ENCODE data around the gene TAB3. TPM values are rescaled to one million over a fixed set of nuclear protein-coding genes. Genes with fewer than 3 reads are reported as not detected.

The TAB3 gene, protein sequence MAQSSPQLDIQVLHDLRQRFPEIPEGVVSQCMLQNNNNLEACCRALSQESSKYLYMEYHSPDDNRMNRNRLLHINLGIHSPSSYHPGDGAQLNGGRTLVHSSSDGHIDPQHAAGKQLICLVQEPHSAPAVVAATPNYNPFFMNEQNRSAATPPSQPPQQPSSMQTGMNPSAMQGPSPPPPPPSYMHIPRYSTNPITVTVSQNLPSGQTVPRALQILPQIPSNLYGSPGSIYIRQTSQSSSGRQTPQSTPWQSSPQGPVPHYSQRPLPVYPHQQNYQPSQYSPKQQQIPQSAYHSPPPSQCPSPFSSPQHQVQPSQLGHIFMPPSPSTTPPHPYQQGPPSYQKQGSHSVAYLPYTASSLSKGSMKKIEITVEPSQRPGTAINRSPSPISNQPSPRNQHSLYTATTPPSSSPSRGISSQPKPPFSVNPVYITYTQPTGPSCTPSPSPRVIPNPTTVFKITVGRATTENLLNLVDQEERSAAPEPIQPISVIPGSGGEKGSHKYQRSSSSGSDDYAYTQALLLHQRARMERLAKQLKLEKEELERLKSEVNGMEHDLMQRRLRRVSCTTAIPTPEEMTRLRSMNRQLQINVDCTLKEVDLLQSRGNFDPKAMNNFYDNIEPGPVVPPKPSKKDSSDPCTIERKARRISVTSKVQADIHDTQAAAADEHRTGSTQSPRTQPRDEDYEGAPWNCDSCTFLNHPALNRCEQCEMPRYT
- total RNA-seq, result 10 to 100 TPM; 21.1 to 21.4 TPM
- 7.6 TPM for polyA plus RNA-seq

DNA sequence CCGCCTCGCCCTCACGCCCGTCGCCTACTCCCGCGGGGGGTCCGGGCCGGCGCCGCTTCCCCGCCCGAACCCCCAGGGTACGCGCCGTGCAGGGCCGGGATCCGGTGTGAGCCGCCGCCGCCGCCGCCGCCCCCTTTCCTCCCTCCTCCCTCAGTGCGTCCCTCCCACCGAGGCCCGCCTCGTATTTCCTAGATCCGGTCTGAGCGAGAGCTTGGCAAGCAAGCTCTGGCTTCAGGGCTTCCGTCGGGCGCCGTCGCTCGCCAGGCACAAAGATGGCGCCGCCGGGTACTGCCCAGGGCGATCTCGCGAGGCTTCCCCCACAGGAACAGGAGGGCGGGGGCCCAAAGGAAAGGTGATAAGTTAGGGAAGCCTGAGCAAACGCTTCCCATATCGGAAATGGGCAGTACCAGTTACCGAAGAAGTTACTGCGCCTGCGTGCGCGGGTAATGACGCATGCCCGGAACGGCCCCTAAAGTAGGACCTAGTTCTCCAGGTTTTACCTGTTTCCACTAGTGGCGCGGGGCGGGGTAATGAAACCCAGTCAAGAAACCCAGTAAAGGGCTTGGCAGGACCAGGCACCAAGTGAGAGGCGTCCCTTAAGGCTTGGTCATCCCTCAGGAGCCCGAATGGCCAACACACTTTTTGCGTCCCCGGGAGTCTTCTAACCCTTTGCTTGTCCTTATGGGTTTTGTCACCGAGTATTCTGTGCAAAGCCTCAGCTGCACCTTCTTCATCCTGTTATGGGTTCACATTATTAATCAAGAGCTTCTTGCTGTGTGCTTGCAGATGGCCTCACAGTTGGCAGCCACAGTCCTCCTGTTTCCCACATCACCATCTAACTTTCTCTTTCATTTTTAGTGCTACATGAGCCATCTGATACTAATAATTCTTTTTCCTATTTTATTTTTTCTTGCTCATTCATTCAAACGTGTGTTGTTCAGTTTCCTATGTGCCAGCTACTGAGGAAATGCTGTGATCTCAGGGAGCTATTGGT lies at the start of gene TAB3:
Gene TAB3, minus strand, starts transcription at position 108 of the 994 bp plus-strand sequence. CDS start 29,666 bp downstream, outside the sequence.
- Mint-ChIP-seq H3K4me1 (peaks cover 30 to 47% (median 46%) of the 10 kb centered on the region in 3 donors), H3K4me3 (peak within 1 kb of the TSS; percentile 86 to 98 (median 91)), H3K9me3 (no peaks in the 10 kb centered on the region), H3K27me3 (peaks cover 0 to 5% of the 10 kb centered on the region in 2 donors), H3K27ac (peak within 1 kb of the TSS; percentile 84 to 98 (median 94)), H3K36me3 (peaks cover 0 to 3% (median 2%) of the 10 kb centered on the region in 3 donors)
- H3K4me3 ChIP-seq (ENCODE audit: low read length), result peak within 1 kb of the TSS; percentile 73
- H3K27ac ChIP-seq (ENCODE audit: low read depth, low read length), result peak within 1 kb of the TSS; percentile 86
- CTCF ChIA-PET, result no interaction called here
- POLR2A ChIA-PET, result interaction anchor here (0.5 kb wide), 1 partner anchor 238 kb away, joined by 4 read pairs; no protein-coding TSS in a partner anchor
- DNase-seq, result peak; percentile 85 to 97 (median 92)
- H3K36me3 ChIP-seq (ENCODE audit: insufficient read depth, low read length), result no peaks in the 10 kb centered on the region
- no peaks in the 10 kb centered on the region for H3K27me3 ChIP-seq (ENCODE audit: insufficient read depth, low read length, poor library complexity, severe bottlenecking)
- H3K4me1 ChIP-seq (ENCODE audit: insufficient read depth, low read length), result peaks cover 19% of the 10 kb centered on the region
- H3K9me3 ChIP-seq (ENCODE audit: low read length), result no peaks in the 10 kb centered on the region

DNA sequence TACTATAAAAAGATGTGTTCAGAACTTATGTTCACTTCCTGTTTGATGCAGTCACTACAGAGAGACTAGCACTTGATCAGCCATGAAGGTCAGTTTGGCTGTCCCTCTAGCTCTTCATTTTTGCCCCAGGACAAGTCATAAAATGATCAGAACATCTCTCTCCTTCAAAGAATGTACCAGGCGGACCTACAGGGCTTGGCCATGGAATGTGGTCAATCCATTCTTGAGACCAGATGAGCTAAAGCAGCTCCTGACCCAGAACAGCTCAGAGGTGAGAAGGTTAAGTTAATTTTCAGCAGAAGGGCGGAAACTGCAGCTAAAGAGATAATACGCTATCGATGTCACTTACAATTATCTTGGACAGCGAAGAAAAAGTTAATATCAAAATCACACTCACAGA lies 49.2 kb upstream of the TAB3 start:
- H3K36me3 ChIP-seq (ENCODE audit: insufficient read depth, low read length), result no peaks in the 10 kb centered on the region
- DNase-seq, result no peak
- Mint-ChIP-seq H3K27ac (no peak overlapping the region), H3K27me3 (peaks cover 4% of the 10 kb centered on the region in 2 donors), H3K4me1 (no peaks in the 10 kb centered on the region), H3K9me3 (peaks cover 0 to 3% (median 2%) of the 10 kb centered on the region in 5 donors), H3K4me3 (no peak overlapping the region), H3K36me3 (peaks cover 0 to 2% (median 0%) of the 10 kb centered on the region in 3 donors)
- H3K27me3 ChIP-seq (ENCODE audit: insufficient read depth, low read length, poor library complexity, severe bottlenecking), result no peaks in the 10 kb centered on the region
- ChIA-PET POLR2A (no interaction called here), CTCF (no interaction called here)
- H3K27ac ChIP-seq (ENCODE audit: low read depth, low read length), result no peak overlapping the region
- H3K9me3 ChIP-seq (ENCODE audit: low read length), result no peaks in the 10 kb centered on the region
- no peak overlapping the region for H3K4me3 ChIP-seq (ENCODE audit: low read length)
- H3K4me1 ChIP-seq (ENCODE audit: insufficient read depth, low read length), result no peaks in the 10 kb centered on the region

DNA sequence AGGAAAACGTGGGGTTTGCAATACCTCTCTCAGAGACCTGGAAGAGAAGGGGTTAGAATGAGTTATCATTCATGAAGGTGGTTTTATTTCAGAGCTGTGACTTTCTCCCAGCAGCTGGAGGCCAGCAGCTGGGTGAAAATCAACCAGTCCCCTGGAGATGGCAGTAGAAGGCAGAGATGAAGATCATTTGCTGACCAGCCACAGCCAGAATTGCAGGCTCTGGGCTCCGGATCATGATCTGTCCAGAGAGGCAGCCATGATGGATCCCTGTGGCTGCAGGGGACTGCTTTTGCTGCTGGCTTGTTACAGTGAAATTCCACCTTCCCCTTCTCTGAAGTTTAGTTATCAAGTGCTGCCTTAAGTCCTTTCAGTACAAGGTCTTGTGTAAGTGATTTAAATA lies 46.9 kb upstream of the TAB3 start:
- H3K27ac Mint-ChIP-seq, result no peak overlapping the region
- POLR2A ChIA-PET, result no interaction called here
- H3K9me3 Mint-ChIP-seq, result peaks cover 0 to 3% (median 0%) of the 10 kb centered on the region in 5 donors
- H3K27me3 Mint-ChIP-seq, result peaks cover 0 to 6% of the 10 kb centered on the region in 2 donors
- CTCF ChIA-PET, result no interaction called here
- peaks cover 0 to 2% (median 0%) of the 10 kb centered on the region in 3 donors for H3K36me3 Mint-ChIP-seq
- Histone ChIP-seq H3K4me3 (ENCODE audit: low read length) (no peak overlapping the region), H3K4me1 (ENCODE audit: insufficient read depth, low read length) (no peaks in the 10 kb centered on the region), H3K36me3 (ENCODE audit: insufficient read depth, low read length) (no peaks in the 10 kb centered on the region), H3K27me3 (ENCODE audit: insufficient read depth, low read length, poor library complexity, severe bottlenecking) (no peaks in the 10 kb centered on the region), H3K9me3 (ENCODE audit: low read length) (no peaks in the 10 kb centered on the region), H3K27ac (ENCODE audit: low read depth, low read length) (no peak overlapping the region)
- H3K4me3 Mint-ChIP-seq, result no peak overlapping the region
- no peak for DNase-seq
- H3K4me1 Mint-ChIP-seq, result no peaks in the 10 kb centered on the region

DNA sequence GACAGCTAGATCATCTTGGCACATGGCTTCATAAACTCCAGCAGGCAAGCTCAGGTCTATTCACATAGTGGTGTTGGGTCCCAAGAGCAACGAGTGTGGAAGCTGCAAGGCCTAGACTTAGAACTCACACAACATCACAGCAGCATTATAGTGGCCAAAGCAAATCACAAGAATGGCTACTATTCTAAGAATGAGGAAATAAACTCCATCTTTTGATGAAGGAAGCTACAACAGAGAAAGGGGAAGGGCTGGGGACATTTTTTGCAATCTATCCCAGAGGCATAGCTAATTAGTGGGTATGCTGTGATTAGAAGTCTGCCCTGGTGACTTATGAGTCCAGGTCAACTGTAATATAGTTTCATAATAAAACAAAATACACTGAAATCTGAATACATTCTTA lies 42.9 kb upstream of the TAB3 start:
- ChIA-PET CTCF (no interaction called here), POLR2A (no interaction called here)
- H3K27ac ChIP-seq (ENCODE audit: low read depth, low read length), result no peak overlapping the region
- Mint-ChIP-seq H3K27me3 (peaks cover 0 to 4% of the 10 kb centered on the region in 2 donors), H3K36me3 (no peaks in the 10 kb centered on the region), H3K27ac (no peak overlapping the region), H3K9me3 (no peaks in the 10 kb centered on the region), H3K4me3 (no peak overlapping the region), H3K4me1 (no peaks in the 10 kb centered on the region)
- no peak for DNase-seq
- no peaks in the 10 kb centered on the region for H3K36me3 ChIP-seq (ENCODE audit: insufficient read depth, low read length)
- H3K27me3 ChIP-seq (ENCODE audit: insufficient read depth, low read length, poor library complexity, severe bottlenecking), result no peaks in the 10 kb centered on the region
- H3K4me3 ChIP-seq (ENCODE audit: low read length), result no peak overlapping the region
- H3K4me1 ChIP-seq (ENCODE audit: insufficient read depth, low read length), result no peaks in the 10 kb centered on the region
- no peaks in the 10 kb centered on the region for H3K9me3 ChIP-seq (ENCODE audit: low read length)

DNA sequence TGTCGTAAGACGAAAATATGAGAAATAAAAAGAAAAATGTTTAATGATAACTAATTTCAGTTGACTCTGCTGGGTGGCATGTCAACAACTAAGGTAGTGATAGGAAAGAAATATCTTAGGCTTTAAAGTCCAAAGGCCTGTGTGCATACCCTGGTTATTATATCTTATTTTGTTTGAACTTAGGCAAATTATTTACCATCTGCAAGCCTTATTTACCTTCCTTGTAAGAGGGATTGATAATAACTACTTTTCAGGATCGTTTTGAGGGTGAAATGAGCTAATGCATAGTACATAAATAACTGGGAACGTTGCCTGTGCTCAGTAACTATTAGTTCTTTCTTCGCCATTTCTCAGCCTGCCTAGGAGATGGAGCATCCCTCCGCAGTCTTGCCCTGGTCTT lies 41.6 kb upstream of the TAB3 start:
- Mint-ChIP-seq H3K4me1 (no peaks in the 10 kb centered on the region), H3K4me3 (no peak overlapping the region), H3K36me3 (no peaks in the 10 kb centered on the region), H3K9me3 (no peaks in the 10 kb centered on the region), H3K27ac (no peak overlapping the region), H3K27me3 (peaks cover 0 to 10% of the 10 kb centered on the region in 2 donors)
- ChIA-PET POLR2A (no interaction called here), CTCF (no interaction called here)
- H3K36me3 ChIP-seq (ENCODE audit: insufficient read depth, low read length), result no peaks in the 10 kb centered on the region
- H3K4me1 ChIP-seq (ENCODE audit: insufficient read depth, low read length), result no peaks in the 10 kb centered on the region
- H3K27me3 ChIP-seq (ENCODE audit: insufficient read depth, low read length, poor library complexity, severe bottlenecking), result no peaks in the 10 kb centered on the region
- no peaks in the 10 kb centered on the region for H3K9me3 ChIP-seq (ENCODE audit: low read length)
- H3K4me3 ChIP-seq (ENCODE audit: low read length), result no peak overlapping the region
- no peak overlapping the region for H3K27ac ChIP-seq (ENCODE audit: low read depth, low read length)
- DNase-seq, result no peak

DNA sequence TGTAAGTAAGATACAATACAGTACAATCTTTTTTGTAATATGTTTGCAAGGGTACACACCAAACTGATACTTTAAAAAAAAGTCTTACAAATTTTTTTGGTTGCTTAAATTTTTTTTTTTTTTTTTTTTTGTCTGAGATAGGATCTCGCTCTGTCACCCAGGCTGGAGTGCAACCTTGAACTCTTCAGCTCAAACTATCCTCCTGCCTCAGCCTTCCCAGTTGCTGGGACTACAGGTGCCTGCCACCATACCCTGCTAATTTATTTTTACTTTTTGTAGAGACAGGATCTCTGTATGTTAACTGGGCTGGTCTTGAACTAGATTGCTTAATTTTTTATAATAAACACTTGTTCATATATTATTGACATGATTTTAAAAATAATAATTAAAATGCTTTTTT lies 41.1 kb upstream of the TAB3 start:
- no peaks in the 10 kb centered on the region for H3K4me1 Mint-ChIP-seq
- Histone ChIP-seq H3K4me3 (ENCODE audit: low read length) (no peak overlapping the region), H3K9me3 (ENCODE audit: low read length) (no peaks in the 10 kb centered on the region), H3K27me3 (ENCODE audit: insufficient read depth, low read length, poor library complexity, severe bottlenecking) (no peaks in the 10 kb centered on the region), H3K27ac (ENCODE audit: low read depth, low read length) (no peak overlapping the region), H3K4me1 (ENCODE audit: insufficient read depth, low read length) (no peaks in the 10 kb centered on the region), H3K36me3 (ENCODE audit: insufficient read depth, low read length) (no peaks in the 10 kb centered on the region)
- no peaks in the 10 kb centered on the region for H3K9me3 Mint-ChIP-seq
- no peak overlapping the region for H3K27ac Mint-ChIP-seq
- no peak for DNase-seq
- ChIA-PET POLR2A (no interaction called here), CTCF (no interaction called here)
- H3K36me3 Mint-ChIP-seq, result no peaks in the 10 kb centered on the region
- H3K27me3 Mint-ChIP-seq, result peaks cover 0 to 10% of the 10 kb centered on the region in 2 donors
- no peak overlapping the region for H3K4me3 Mint-ChIP-seq

DNA sequence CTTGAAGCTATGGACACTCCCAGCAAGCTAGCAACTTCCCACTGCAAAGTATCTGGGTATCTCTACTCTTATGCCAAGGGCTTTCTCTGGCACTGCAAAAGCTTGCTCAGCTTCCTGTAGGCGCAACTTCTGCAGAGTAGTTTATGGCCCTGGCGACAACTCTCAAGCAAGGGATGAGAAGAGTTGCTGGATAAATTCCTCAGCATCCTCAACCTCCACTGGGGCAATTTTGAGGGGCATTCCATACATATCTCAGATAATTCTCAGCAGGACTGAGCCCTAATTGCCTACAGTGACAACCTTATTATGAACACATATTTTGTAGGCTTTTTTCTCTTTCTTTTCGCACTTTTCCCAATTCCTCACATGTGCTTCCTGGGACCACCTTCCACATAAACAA lies 31.2 kb upstream of the TAB3 start:
- Histone ChIP-seq H3K4me3 (ENCODE audit: low read length) (no peak overlapping the region), H3K36me3 (ENCODE audit: insufficient read depth, low read length) (no peaks in the 10 kb centered on the region), H3K4me1 (ENCODE audit: insufficient read depth, low read length) (no peaks in the 10 kb centered on the region), H3K27me3 (ENCODE audit: insufficient read depth, low read length, poor library complexity, severe bottlenecking) (no peaks in the 10 kb centered on the region), H3K27ac (ENCODE audit: low read depth, low read length) (no peak overlapping the region), H3K9me3 (ENCODE audit: low read length) (no peaks in the 10 kb centered on the region)
- ChIA-PET POLR2A (no interaction called here), CTCF (no interaction called here)
- Mint-ChIP-seq H3K4me1 (no peaks in the 10 kb centered on the region), H3K36me3 (no peaks in the 10 kb centered on the region), H3K4me3 (no peak overlapping the region), H3K9me3 (no peaks in the 10 kb centered on the region), H3K27ac (no peak overlapping the region), H3K27me3 (peaks cover 4 to 6% of the 10 kb centered on the region in 2 donors)
- no peak for DNase-seq
